GM19328 (cell line): ENCODE data around the gene PDLIM5.
"Not testable (repeated sequence)": the region's sequence is repeated elsewhere in the genome, so short reads cannot be mapped to it uniquely, and the experiment has no call there.

Experiments used
- ATAC-seq: cut with Tn5 transposase; IDR thresholded peaks from one replicate; pipeline ENCODE4 v1.9.1; 2021; ENCODE audit warnings: mild to moderate bottlenecking, moderate library complexity; ENCODE audit not compliant: unreplicated experiment

Gene PDLIM5, protein sequence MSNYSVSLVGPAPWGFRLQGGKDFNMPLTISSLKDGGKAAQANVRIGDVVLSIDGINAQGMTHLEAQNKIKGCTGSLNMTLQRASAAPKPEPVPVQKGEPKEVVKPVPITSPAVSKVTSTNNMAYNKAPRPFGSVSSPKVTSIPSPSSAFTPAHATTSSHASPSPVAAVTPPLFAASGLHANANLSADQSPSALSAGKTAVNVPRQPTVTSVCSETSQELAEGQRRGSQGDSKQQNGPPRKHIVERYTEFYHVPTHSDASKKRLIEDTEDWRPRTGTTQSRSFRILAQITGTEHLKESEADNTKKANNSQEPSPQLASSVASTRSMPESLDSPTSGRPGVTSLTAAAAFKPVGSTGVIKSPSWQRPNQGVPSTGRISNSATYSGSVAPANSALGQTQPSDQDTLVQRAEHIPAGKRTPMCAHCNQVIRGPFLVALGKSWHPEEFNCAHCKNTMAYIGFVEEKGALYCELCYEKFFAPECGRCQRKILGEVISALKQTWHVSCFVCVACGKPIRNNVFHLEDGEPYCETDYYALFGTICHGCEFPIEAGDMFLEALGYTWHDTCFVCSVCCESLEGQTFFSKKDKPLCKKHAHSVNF

DNA sequence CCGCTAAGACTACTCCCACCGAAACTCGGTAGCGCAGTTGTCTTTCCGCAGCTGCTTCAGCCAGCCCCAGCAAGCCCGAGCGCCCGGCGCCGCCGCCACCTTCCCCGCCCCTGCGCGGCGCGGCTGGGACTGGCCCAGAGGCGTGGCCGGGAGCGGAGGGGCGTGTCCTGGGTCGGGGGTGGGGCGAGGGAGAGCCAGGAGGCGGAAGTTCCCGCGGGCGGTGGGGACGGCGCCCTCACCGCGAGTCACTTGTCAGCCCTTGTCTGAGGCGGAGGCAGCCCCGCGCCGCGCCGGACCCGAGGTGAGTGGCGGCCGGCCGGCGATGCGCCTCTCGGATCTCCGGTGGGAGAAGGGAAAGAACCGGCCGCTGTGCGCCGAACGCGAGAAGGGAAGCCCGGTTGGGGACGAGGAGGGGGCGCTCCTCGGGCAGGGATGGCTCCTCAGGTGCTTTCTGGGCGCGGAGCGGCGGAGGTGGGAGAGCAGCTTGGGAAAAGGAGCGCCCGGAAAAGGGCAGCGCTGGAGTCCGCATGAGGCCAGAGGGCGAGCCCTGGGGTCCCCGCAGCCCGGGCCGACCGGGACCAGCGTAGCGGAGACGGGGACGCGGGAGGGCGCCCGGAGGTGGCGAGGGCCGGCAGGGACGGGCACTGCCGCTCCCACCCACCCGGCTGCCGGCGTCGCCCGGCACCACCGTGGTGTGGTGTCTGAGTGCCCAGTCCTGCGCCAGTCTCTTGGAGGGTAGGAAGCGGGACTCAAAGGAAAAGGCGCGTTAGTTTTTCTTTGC is at the start of gene PDLIM5:
Gene PDLIM5 (plus strand): TSS at position 248 of the 781 bp plus-strand sequence. CDS start 3,347 bp downstream, outside the sequence.
- peak; percentile 91 for ATAC-seq

DNA sequence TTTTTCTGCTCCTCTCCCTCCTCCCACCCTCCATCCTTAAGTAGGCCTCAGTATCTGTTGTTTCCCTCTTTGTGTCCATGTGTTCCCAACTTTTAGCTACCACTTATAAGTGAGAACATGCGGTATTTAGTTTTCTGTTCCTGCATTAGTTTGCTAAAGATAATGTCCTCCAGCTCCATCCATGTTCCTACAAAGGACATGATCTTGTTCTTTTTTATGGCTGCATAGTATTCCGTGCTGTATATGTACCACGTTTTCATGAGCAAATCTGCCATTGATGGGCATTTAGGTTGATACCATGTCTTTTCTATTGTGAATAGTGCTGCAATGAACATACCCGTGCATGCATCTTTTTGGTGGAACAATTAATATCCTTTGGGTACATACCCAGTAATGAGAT is 49.3 kb upstream of the PDLIM5 start:
- ATAC-seq = not testable (repeated sequence)

DNA sequence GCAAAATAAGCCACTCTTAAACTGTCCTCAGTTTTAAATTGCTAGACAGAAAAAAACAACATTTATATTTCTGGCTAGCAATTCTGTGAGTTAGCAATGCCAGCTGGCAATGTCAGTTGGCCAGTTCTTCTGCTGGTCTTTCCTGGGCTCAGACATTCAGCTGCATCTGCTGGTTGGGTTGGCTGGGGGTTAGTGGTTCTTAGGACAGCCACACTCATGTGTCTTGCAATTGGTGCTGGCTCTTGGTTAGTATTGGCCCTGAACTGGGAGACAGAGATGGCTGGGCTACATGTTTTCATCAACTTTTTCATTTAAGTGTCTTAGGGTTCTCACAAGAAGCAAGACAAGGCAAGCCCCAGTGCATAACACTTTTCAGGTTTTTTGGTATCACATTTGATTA is 48.0 kb upstream of the PDLIM5 start:
- ATAC-seq = no peak

DNA sequence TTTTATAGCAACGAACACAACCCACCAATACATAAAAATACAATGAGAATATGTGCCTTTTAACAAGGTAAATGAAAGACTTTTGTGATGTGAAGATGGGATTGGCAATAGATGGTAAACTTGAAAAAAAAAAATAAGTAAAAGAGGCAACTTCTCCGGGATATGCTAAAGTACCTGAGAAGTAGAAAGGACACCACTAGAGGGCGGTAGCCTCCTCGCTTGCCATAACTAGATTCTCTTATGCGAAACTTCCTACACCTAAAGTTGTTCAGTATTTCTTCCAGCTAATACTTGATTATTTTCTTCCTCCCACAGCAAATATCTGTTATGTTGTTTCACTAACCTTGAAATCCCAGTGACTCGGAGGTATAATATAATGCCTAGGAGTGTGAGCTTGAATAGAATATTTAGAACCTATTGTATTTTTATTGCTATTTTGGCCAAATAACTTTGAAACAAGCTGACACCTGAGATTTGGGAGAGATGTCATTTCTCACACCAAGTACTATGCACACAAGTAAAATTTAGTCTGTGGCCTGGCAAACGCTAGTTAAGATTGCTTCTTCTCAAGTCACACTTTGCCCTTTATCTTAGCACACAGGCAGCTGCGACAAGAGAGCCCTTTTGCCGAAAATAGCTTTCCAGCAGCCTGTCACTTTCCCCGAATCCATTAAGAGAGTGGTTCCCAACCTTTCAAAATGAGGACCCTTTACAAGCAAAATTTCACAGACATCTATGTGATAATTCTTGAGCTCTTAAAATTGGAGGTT is 44.9 kb upstream of the PDLIM5 start:
- peak; percentile 77 for ATAC-seq

DNA sequence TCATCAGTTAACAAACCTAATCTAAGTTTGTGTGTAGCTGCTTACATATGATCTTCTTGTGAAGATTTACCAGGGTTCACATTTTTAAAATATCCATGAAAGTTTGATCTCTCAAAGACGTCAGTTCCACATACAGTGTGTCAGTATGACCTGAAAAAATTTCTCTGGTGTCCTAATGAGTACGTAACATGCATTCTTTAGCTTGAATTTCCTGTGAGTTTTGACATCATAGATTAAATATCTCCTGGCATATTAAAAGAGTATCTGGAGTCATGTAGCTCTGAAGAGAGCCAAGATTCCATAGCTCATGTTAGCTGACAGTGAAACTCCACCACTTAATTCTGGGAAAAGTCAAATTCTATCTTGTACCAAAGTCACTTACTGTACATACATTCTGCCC is 43.9 kb upstream of the PDLIM5 start:
- ATAC-seq = no peak

DNA sequence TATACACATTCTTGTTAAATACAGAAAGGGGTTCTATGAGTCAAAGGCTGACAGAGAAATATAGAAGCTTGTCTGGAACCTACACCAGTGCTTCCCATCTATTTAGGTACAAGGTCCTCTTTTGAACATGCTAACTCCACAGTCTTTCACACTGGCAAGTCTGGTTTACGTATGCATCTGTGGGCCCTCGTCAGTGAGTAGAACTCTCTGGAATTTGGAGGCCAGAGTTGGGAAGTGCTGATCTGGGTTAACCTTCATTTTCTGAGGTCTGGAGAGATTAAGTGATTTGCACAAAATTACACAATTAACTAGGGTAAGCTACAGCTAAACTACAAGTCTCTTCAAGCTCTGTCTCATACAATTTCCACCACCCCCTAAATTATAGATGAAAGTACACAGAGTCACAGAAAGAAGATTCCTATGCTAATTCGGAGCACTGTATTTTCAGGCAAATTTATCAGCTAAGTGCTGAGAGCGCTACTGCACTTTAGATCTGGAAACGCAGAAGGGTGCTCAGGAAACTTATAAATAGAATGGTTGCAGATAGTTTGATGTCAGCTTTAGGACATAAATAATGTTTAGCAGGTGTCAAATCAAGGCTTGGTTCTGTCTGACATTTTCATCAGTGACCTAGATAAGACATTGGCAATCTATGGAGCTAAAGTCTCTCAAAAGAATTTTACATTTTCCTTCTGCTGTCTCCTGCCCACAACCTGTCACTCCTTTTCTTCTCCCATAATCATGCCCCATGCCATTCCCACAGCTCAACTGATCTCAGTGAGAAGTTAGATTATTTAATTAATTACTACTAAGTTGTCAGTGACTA is 43.0 kb upstream of the PDLIM5 start:
- no peak for ATAC-seq

DNA sequence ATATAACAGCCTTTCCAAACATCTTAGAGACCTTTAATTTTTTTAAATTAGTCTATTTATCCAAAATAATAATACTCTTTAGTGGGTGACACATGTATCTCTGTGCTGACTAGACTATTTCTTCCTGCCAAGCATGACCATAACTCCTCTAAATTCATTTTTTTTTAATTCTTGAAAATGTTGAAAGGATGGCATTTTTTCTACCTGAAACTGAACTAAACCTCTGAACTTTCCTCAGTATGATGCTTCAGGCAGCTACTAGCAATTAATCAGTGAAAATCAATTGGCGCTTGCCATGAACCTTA is 42.4 kb upstream of the PDLIM5 start:
- ATAC-seq = no peak

DNA sequence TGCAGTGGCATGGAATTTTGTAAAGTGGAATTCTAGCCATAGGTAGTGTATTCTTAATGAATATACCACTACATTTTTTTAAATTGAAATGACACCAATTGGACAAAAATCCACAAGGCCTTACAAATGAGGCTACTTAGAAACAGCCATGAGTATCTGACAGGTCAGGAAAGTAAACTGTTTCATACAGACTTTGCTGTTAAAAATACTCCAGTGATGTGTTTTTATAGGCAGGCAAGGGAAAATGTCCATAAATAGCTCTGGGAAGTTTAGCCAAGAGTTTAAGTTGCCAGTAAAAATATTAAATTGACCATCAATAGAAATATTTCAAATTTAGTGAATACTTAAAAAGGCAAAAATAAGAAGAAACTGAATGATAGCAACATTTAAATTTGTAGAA is 41.8 kb upstream of the PDLIM5 start:
- no peak for ATAC-seq

DNA sequence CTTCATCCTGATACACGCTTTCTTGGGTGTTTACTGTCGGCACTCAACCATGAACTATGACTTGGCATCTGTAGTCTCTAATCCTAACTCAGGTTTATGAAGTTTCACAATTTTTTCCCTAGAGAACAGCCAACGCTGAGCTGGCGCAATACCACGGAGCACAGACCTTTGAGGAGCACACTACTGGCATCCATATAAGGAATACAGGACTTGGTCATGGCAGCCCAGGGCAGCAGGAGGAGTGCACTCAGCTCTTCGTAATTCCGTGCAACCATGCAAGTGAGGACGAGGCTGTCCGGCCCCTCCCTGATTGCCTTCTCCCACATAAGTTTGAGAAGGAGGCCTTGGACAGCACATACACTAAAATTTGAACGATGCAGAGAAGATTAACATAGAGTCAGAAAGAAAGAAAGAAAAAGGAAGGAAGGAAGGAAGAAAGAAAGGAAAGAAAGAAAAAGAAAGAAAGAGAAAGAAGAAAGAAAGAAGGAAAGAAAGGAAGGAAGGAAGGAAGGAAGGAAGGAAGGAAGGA is 41.0 kb upstream of the PDLIM5 start:
- no peak for ATAC-seq

DNA sequence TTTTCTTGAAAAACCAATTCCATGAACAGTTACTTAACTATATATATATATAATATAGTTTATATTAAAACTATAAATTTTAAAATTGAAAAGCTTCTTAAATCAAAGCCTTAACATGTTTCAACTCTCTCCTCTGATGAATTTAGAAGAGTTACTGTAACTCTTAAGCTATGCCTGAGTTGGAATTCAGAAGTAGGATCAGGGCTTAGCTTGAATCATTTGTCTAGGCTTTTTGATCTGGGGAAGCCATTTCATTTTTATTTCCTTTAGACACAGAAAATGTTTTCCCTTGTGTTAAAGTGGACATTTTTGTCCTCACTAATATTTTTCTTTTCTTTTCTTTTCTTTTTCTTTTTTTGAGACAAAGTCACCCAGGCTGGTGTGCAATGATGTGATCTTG is 40.4 kb upstream of the PDLIM5 start:
- no peak for ATAC-seq

DNA sequence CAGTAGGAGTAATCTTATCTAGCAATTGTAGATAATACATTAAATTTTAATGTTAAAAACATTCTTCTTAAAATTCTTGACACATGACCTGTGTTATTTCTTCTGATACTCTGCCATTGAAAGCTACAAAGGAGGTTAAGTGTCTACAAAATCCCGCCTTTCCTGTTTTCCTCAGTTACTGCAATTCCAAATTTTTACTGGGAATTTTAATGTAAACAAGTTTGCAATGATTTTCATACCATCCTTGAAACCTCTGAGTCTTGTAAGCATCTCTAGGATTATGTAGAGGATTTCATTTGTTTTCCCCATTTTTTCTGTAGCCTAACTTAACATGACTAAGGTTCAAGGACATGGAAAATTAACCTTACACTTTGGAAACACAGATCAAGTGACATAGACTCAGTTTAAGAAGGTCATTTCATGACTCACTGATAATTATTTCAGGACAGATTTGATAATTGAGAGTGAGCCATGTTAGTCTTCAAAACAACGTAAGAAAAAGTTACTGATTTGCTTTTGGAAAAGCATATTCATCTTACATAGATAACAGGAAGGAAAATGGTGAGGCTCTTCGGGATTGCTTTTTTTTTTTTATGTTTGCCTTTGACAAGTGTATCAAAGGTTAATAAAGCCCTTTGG is 39.6 kb upstream of the PDLIM5 start:
- ATAC-seq = no peak

DNA sequence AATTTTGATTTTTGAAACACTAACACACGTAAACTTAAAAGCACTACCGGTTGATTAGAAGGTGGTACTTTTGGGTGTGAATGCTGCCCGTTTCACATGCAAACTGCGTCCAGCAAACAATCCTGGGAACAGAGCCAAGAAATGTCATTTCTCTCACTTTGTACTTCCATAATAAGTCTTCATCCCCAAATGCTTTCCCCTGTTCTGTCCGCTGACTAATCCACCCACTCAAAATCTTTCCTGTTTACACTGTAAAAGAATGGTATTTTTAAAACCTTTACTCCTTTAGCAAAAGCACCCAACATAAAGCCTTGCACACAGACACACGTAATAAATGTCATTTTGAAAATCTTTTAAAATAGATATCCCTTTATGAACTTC is 39.1 kb upstream of the PDLIM5 start:
- no peak for ATAC-seq

DNA sequence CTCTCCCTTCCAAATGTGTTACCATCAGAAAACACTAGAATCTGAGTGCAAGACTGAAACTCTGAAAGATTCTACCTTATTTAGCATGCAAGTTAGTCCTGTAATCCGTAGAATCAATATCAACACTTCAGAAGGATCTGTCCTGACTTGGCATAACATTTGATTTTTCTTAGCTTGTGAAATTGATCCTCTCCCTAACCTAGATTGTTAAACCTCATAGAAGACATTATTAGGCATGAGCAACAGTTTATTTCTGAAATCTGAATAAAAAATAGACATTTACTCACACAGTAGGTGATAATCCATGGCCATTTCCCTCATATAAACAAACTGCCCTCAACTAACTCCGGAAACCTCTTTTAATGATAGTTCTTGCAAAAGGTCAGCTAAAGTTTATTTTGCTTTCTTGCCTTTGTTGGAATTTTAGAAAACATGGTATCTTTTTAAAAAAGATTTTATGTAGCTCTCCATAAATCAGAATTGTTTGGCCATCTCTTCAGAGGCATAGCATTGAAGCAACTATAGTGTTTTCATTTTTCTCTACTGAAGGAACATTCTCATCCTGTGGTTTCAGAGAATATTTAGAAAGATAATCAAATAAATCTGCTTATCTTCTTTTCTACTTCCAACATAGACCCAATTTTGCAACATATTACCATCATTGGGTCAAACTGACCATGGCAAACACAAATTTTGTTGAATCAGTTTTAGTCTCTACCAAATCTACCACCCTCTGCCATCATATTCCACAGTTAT is 38.5 kb upstream of the PDLIM5 start:
- ATAC-seq = no peak

DNA sequence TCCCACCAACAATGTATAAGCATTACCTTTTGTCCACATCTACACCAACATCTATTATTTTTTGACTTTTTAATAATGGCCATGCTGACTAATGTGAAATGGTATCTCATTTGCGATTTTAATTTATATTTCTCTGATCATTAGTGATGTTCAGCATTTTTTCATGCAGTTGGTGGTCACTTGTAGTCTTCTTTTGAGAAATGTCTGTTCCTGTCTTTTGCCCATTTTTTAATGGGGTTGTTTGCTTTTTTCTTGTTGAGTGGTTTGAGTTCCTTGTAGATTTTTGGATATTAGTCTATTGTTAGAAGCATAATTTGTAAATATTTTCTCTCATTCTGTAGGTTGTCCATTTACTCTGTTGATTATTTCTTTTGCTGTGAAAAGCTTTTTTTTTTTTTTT is 36.8 kb upstream of the PDLIM5 start:
- ATAC-seq = no peak

DNA sequence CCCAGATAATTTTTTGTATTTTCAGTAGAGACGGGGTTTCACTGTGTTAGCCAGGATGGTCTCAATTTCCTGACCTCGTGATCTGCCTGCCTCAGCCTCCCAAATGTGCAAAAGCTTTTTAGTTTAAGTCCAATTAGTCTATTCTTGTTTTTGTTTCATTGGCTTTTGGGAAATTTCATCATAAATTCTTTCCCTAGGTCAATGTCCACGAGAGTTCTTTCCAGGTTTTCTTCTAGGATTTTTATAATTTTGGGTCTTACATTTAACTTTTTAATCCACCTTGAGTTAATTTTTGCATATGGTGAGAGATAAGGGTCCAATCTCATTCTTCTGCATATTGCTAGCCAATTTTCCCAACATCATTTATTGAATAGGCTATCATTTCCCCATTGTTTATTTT is 36.3 kb upstream of the PDLIM5 start:
- ATAC-seq = no peak

DNA sequence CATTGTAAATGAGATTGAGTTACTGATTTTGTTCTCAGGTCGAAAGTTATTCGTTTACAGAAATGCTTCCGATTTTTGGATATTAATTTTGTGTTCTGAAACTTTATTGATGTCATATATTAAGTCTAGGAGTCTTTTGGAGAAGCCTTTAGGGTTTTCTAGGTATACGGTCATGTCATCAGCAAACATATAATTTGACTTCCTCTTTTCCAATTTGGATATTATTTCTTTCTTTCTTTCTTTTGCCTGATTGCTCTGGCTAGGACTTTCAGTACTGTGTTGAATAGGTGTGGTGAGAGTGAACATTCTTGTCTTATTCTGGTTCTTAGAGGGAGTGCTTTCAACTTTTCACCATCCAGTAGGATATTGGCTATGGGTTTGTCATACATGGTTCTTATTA is 35.4 kb upstream of the PDLIM5 start:
- ATAC-seq = no peak

DNA sequence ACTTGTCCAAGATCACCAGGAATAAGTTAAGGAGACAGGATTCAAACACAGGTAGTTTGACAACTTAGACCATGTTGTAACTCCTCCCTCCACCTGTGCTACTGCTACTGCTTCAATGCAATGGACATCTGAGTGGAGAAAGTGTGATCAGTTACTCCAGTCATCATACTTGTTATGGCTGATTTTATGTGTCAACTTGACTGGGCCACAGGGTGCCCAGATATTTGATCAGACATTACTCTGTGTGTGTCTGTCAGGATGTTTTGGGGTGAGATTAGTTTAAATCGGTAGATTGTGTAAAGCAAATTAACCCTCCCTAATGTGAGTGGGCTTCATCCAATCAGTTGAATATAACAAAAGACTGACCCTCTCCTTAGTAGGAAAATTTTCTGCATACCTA is 34.8 kb upstream of the PDLIM5 start:
- no peak for ATAC-seq

DNA sequence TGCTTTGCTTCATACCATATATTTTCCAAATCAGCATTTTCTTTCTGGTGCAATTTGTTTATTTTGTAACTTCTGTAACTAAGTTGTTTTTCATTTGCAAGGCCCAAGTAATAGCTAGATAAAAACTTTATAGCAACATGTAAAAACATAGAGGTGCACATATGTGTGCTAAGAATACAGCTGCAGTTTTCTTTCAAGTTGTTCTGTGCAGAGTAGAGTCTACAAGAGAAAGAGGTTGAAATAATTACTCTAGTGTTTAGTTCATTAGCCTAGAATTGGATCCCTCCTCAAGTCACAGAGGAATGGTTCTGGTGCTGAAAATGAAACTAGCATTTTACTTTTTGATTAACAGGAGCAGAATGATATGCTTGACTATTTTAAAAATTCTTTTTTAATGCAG is 32.2 kb upstream of the PDLIM5 start:
- ATAC-seq = no peak

DNA sequence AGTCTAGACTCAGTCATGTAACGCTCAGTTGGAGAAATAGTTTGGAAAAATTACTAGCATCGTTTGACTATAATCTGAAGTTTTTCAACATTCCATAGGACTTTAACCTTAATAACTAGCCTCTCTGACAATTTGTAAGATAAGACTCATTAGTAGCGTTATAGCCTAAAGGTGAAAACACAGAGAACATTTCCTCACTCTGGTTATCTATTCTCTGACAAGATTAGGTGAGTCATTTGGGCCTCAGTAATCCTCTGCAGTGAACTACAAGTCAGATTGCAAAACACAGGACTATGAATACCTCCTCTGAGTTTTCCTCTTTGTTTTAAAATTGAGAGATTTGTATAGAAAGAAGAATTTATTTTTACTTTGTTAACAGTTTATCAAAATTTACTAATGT is 31.8 kb upstream of the PDLIM5 start:
- ATAC-seq = no peak
